WTC11 (cell line): Measurements from ENCODE around the gene VIM. TPM values are rescaled to one million over a fixed set of nuclear protein-coding genes. Genes with fewer than 3 reads are reported as not detected.

Source experiments
- ATAC-seq: fragments of 200-7000 bp; cut with Tn5 transposase; 2 replicates; pipeline ENCODE4 v1.10.0; 2021; ENCODE audit warnings: mild to moderate bottlenecking, moderate library complexity
- CTCF ChIA-PET: fragments of 300-600 bp; sonication (Branson Sonifier 250); formaldehyde crosslinking; loops from one replicate; lab custom pipeline; 2021; ENCODE audit warnings: antibody characterized with exemption; lab: Charles Lee
- POLR2A ChIA-PET: fragments of 350-600 bp; sonication (Branson Sonifier 250); formaldehyde crosslinking; loops from one replicate; lab custom pipeline; 2021; ENCODE audit warnings: antibody characterized with exemption; lab: Charles Lee
- DNase-seq: peaks from one replicate; pipeline ENCODE4 v3.0.0; 2021; ENCODE audit warnings: low spot score
- H3K27ac Mint-ChIP-seq: 2 replicates; pipeline ENCODE4 v1.8.0; 2021; ENCODE audit warnings: mixed read lengths
- H3K27me3 Mint-ChIP-seq: 2 replicates; pipeline ENCODE4 v1.8.0; 2021; ENCODE audit warnings: low read depth, mild to moderate bottlenecking, moderate library complexity, mixed read lengths
- H3K36me3 Mint-ChIP-seq: 2 replicates; pipeline ENCODE4 v1.8.0; 2021; ENCODE audit warnings: mixed read lengths
- H3K4me1 Mint-ChIP-seq: 2 replicates; pipeline ENCODE4 v1.8.0; 2022; ENCODE audit warnings: mixed read lengths
- H3K4me3 Mint-ChIP-seq: 2 replicates; pipeline ENCODE4 v1.8.0; 2021; ENCODE audit warnings: mild to moderate bottlenecking, moderate library complexity, mixed read lengths
- H3K9me3 Mint-ChIP-seq: 2 replicates; pipeline ENCODE4 v1.8.0; 2021; ENCODE audit warnings: mixed read lengths
- E2F1 ChIP-seq: sonication (generic); formaldehyde crosslinking; IDR thresholded peaks from 2 replicates; pipeline ENCODE4 v1.8.0; 2022; ENCODE audit warnings: mild to moderate bottlenecking, missing genetic modification reagents
- E2F4 ChIP-seq: sonication (generic); formaldehyde crosslinking; IDR thresholded peaks from 2 replicates; pipeline ENCODE4 v1.8.1; 2022; ENCODE audit warnings: low read depth, mild to moderate bottlenecking, moderate library complexity, missing genetic modification reagents, borderline replicate concordance
- ELF4 ChIP-seq: sonication (generic); formaldehyde crosslinking; IDR thresholded peaks from 2 replicates; pipeline ENCODE4 v1.8.1; 2022; ENCODE audit warnings: low read depth, mild to moderate bottlenecking, moderate library complexity, missing genetic modification reagents
- HMGXB4 ChIP-seq: sonication (generic); formaldehyde crosslinking; IDR thresholded peaks from 2 replicates; pipeline ENCODE4 v1.8.1; 2023; ENCODE audit warnings: mild to moderate bottlenecking, moderate library complexity, missing genetic modification reagents
- MYBL2 ChIP-seq: sonication (generic); formaldehyde crosslinking; IDR thresholded peaks from 2 replicates; pipeline ENCODE4 v1.8.1; 2023; ENCODE audit warnings: mild to moderate bottlenecking, moderate library complexity, missing genetic modification reagents
- PRDM15 ChIP-seq: sonication (generic); formaldehyde crosslinking; IDR thresholded peaks from 2 replicates; pipeline ENCODE4 v1.8.0; 2022; ENCODE audit warnings: missing genetic modification reagents
- SMAD4 ChIP-seq: sonication (generic); formaldehyde crosslinking; IDR thresholded peaks from 2 replicates; pipeline ENCODE4 v1.8.0; 2022; ENCODE audit warnings: mild to moderate bottlenecking, missing genetic modification reagents
- STAT6 ChIP-seq: sonication (generic); formaldehyde crosslinking; conservative IDR thresholded peaks from 2 replicates; pipeline ENCODE4 v1.8.1; 2023; ENCODE audit warnings: mild to moderate bottlenecking, low read depth, missing genetic modification reagents, moderate library complexity
- TEAD4 ChIP-seq: sonication (generic); formaldehyde crosslinking; IDR thresholded peaks from 2 replicates; pipeline ENCODE4 v1.8.0; 2022; ENCODE audit warnings: mild to moderate bottlenecking, missing genetic modification reagents
- ZBTB21 ChIP-seq: sonication (generic); formaldehyde crosslinking; IDR thresholded peaks from 2 replicates; pipeline ENCODE4 v1.8.1; 2023; ENCODE audit warnings: mild to moderate bottlenecking, missing genetic modification reagents, borderline replicate concordance
- ZBTB43 ChIP-seq: sonication (generic); formaldehyde crosslinking; IDR thresholded peaks from 2 replicates; pipeline ENCODE4 v1.8.1; 2023; ENCODE audit warnings: mild to moderate bottlenecking, missing genetic modification reagents
- ZNF138 ChIP-seq: sonication (generic); formaldehyde crosslinking; conservative IDR thresholded peaks from 2 replicates; pipeline ENCODE4 v1.8.1; 2022; ENCODE audit warnings: mild to moderate bottlenecking, moderate library complexity, missing genetic modification reagents
- ZNF281 ChIP-seq: sonication (generic); formaldehyde crosslinking; IDR thresholded peaks from 2 replicates; pipeline ENCODE4 v1.8.0; 2023; ENCODE audit warnings: mild to moderate bottlenecking, missing genetic modification reagents
- ZNF317 ChIP-seq: sonication (generic); formaldehyde crosslinking; IDR thresholded peaks from 2 replicates; pipeline ENCODE4 v1.8.1; 2023; ENCODE audit warnings: low read depth, mild to moderate bottlenecking, moderate library complexity, missing genetic modification reagents, borderline replicate concordance
- ZNF423 ChIP-seq: fragments of 250-450 bp; sonication (Bioruptor Pico); IDR thresholded peaks from 2 replicates; pipeline ENCODE4 v2.1.2; 2022; ENCODE audit warnings: mild to moderate bottlenecking, moderate library complexity
- ZNF425 ChIP-seq: fragments of 250-450 bp; sonication (Bioruptor Pico); conservative IDR thresholded peaks from 2 replicates; pipeline ENCODE4 v1.9.0; 2021; ENCODE audit warnings: mild to moderate bottlenecking
- total RNA-seq: library from RNA; stranded (reverse); gene quantifications from 3 replicates; pipeline ENCODE4 v1.2.3, GENCODE V29; 2021

VIM gene
- total RNA-seq, 1 experiment from 2014 or later: 74.1 TPM

- no peak for ATAC-seq
- H3K27ac Mint-ChIP-seq: no peak overlapping the region
- CTCF ChIA-PET: interaction anchor here (1.2 kb wide), 1 partner anchor 9 kb away, joined by 5 read pairs; no protein-coding TSS in a partner anchor
- TF ChIP-seq TEAD4 (CRISPR knock-in tag) (no peak), ZNF317 (CRISPR knock-in tag) (no peak), E2F4 (CRISPR knock-in tag) (no peak), ZNF423 (no peak), HMGXB4 (CRISPR knock-in tag) (no peak), ZNF138 (CRISPR knock-in tag) (no peak), ZNF281 (CRISPR knock-in tag) (no peak), ZNF425 (CRISPR knock-in tag) (no peak), ELF4 (CRISPR knock-in tag) (no peak), PRDM15 (no peak), E2F1 (no peak), STAT6 (CRISPR knock-in tag) (no peak), ZBTB43 (CRISPR knock-in tag) (no peak), SMAD4 (CRISPR knock-in tag) (no peak), ZBTB21 (CRISPR knock-in tag) (no peak), MYBL2 (no peak)
- TF ChIP-seq, all 79 proteins: peak for 0
- peaks cover 11% of the 10 kb centered on the region; the same call in 1 of the 2 replicates for H3K9me3 Mint-ChIP-seq
- no peak overlapping the region for H3K4me3 Mint-ChIP-seq
- no peak for DNase-seq
- peaks cover under 1% of the 10 kb centered on the region; the same call in 1 of the 2 replicates for H3K4me1 Mint-ChIP-seq
- H3K27me3 Mint-ChIP-seq: no peaks in the 10 kb centered on the region
- peaks cover 12% of the 10 kb centered on the region for H3K36me3 Mint-ChIP-seq
- POLR2A ChIA-PET: no interaction called here
Measured at GRCh38 chr10:17240096-17240495, 12.1 kb downstream of the VIM start.
